SK-N-SH treated with all-trans-retinoic acid at 6 μM for 48 hours (cell line): Measurements from ENCODE around the gene TBX1.

Source experiments
- ARNTL ChIP-seq: fragments of 450-650 bp; formaldehyde crosslinking; IDR thresholded peaks from 2 replicates; pipeline ENCODE4 v1.5.0; 2020; ENCODE audit warnings: low read depth, mild to moderate bottlenecking, moderate library complexity, borderline replicate concordance
- BACH2 ChIP-seq: fragments of 250-450 bp; sonication (Bioruptor Pico); IDR thresholded peaks from 2 replicates; pipeline ENCODE4 v1.9.0; 2021; ENCODE audit warnings: mild to moderate bottlenecking, borderline replicate concordance
- ESRRG ChIP-seq: fragments of 250-450 bp; sonication (Bioruptor Pico); IDR thresholded peaks from 2 replicates; pipeline ENCODE4 v1.6.1; 2021; ENCODE audit warnings: mild to moderate bottlenecking
- GLIS3 ChIP-seq: fragments of 250-450 bp; sonication (Bioruptor Pico); IDR thresholded peaks from 2 replicates; pipeline ENCODE4 v1.5.0; 2020; ENCODE audit warnings: mild to moderate bottlenecking, moderate library complexity
- ISL1 ChIP-seq: fragments of 250-450 bp; sonication (Bioruptor Pico); IDR thresholded peaks from 2 replicates; pipeline ENCODE4 v2.1.2; 2022; ENCODE audit warnings: mild to moderate bottlenecking, moderate library complexity
- OSR1 ChIP-seq: fragments of 250-450 bp; sonication (Bioruptor Pico); IDR thresholded peaks from 2 replicates; pipeline ENCODE4 v1.8.0; 2022; ENCODE audit warnings: moderate library complexity, mild to moderate bottlenecking, inconsistent platforms
- RARB ChIP-seq: fragments of 250-450 bp; sonication (Bioruptor Pico); IDR thresholded peaks from 2 replicates; pipeline ENCODE4 v1.8.0; 2021; ENCODE audit warnings: mild to moderate bottlenecking, moderate library complexity
- ZFP3 ChIP-seq: fragments of 250-450 bp; sonication (Bioruptor Pico); IDR thresholded peaks from 2 replicates; pipeline ENCODE4 v1.5.0; 2020; ENCODE audit warnings: mild to moderate bottlenecking, moderate library complexity
- ZFP30 ChIP-seq: fragments of 450-650 bp; formaldehyde crosslinking; IDR thresholded peaks from 2 replicates; pipeline ENCODE4 v1.5.0; 2022; ENCODE audit warnings: mild to moderate bottlenecking, moderate library complexity
- ZNF70 ChIP-seq: fragments of 450-650 bp; formaldehyde crosslinking; IDR thresholded peaks from 2 replicates; pipeline ENCODE4 v1.5.0; 2020; ENCODE audit warnings: mild to moderate bottlenecking, moderate library complexity
- TF ChIP-seq, protein P1 (sequence below): fragments of 250-450 bp; sonication (Bioruptor Pico); IDR thresholded peaks from 2 replicates; pipeline ENCODE4 v1.8.0; 2020; ENCODE audit warnings: mild to moderate bottlenecking, moderate library complexity, borderline replicate concordance
- TF ChIP-seq, protein P2 (sequence below): fragments of 250-450 bp; sonication (Bioruptor Pico); IDR thresholded peaks from 2 replicates; pipeline ENCODE4 v1.5.1; 2020; ENCODE audit warnings: low read depth, mild to moderate bottlenecking, moderate library complexity
- TF ChIP-seq, protein P3 (sequence below): fragments of 250-450 bp; sonication (Bioruptor Pico); IDR thresholded peaks from 2 replicates; pipeline ENCODE4 v1.5.1; 2021; ENCODE audit warnings: mild to moderate bottlenecking, moderate library complexity
- TF ChIP-seq, protein P4 (sequence below): fragments of 250-450 bp; sonication (Bioruptor Pico); IDR thresholded peaks from 2 replicates; pipeline ENCODE4 v1.8.0; 2021; ENCODE audit warnings: low read depth, mild to moderate bottlenecking, moderate library complexity, borderline replicate concordance

DNA sequence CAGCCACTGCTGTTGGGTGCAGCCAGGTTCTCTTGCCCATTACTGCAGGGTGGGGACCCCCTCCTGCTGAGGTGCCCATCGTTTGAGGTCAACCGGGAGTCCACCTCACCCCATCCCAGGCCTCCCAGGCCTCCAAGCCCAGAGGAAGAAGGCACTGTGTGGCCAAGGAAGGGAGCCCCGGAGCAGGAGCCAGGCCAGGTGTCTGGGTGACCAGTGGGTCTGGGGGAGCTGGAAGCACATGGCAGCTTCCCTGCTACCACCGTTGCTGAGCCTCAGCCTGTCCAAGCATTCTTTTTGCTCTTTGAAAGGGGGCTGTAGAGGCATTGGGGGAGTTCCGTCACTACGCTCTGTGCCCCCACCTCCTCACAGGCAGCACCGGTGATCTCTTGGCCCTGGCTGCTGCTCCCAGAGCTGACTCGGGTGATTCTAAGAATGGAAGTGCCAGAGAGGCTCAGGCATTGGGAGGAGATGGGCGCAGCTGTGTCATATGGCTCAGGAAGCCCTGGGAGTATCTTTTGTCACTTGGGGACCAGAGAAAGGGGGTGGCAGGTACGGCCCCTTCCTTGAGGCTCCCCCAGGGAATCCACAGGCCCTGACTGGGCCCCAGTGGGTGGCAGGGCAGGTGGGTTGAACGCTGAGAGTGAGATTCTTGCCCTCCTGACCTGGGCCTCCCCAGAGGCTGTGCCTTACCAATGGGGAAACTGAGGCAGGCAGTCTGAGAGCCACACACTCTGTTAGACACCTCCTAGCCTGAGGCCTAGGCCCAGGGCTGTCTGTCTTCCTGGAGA, 44.3 kb upstream of the TBX1 start:
- TF ChIP-seq BACH2 (CRISPR knock-in tag) = no peak
- TF ChIP-seq ARNTL (CRISPR knock-in tag) = no peak
- TF ChIP-seq ZFP30 = no peak
- no peak for TF ChIP-seq RARB
- no peak for TF ChIP-seq GLIS3 (CRISPR knock-in tag)
- TF ChIP-seq, protein P1, sequence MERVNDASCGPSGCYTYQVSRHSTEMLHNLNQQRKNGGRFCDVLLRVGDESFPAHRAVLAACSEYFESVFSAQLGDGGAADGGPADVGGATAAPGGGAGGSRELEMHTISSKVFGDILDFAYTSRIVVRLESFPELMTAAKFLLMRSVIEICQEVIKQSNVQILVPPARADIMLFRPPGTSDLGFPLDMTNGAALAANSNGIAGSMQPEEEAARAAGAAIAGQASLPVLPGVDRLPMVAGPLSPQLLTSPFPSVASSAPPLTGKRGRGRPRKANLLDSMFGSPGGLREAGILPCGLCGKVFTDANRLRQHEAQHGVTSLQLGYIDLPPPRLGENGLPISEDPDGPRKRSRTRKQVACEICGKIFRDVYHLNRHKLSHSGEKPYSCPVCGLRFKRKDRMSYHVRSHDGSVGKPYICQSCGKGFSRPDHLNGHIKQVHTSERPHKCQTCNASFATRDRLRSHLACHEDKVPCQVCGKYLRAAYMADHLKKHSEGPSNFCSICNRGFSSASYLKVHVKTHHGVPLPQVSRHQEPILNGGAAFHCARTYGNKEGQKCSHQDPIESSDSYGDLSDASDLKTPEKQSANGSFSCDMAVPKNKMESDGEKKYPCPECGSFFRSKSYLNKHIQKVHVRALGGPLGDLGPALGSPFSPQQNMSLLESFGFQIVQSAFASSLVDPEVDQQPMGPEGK (CRISPR knock-in tag) = no peak
- TF ChIP-seq OSR1 (CRISPR knock-in tag) = no peak
- TF ChIP-seq, protein P2, sequence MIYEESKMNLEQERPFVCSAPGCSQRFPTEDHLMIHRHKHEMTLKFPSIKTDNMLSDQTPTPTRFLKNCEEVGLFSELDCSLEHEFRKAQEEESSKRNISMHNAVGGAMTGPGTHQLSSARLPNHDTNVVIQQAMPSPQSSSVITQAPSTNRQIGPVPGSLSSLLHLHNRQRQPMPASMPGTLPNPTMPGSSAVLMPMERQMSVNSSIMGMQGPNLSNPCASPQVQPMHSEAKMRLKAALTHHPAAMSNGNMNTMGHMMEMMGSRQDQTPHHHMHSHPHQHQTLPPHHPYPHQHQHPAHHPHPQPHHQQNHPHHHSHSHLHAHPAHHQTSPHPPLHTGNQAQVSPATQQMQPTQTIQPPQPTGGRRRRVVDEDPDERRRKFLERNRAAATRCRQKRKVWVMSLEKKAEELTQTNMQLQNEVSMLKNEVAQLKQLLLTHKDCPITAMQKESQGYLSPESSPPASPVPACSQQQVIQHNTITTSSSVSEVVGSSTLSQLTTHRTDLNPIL = no peak
- no peak for TF ChIP-seq ZFP3 (CRISPR knock-in tag)
- no peak for TF ChIP-seq ESRRG (CRISPR knock-in tag)
- TF ChIP-seq, protein P3, sequence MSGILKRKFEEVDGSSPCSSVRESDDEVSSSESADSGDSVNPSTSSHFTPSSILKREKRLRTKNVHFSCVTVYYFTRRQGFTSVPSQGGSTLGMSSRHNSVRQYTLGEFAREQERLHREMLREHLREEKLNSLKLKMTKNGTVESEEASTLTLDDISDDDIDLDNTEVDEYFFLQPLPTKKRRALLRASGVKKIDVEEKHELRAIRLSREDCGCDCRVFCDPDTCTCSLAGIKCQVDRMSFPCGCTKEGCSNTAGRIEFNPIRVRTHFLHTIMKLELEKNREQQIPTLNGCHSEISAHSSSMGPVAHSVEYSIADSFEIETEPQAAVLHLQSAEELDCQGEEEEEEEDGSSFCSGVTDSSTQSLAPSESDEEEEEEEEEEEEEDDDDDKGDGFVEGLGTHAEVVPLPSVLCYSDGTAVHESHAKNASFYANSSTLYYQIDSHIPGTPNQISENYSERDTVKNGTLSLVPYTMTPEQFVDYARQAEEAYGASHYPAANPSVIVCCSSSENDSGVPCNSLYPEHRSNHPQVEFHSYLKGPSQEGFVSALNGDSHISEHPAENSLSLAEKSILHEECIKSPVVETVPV = no peak
- TF ChIP-seq ZNF70 (CRISPR knock-in tag) = no peak
- TF ChIP-seq ISL1 (CRISPR knock-in tag) = no peak
- TF ChIP-seq, protein P4, sequence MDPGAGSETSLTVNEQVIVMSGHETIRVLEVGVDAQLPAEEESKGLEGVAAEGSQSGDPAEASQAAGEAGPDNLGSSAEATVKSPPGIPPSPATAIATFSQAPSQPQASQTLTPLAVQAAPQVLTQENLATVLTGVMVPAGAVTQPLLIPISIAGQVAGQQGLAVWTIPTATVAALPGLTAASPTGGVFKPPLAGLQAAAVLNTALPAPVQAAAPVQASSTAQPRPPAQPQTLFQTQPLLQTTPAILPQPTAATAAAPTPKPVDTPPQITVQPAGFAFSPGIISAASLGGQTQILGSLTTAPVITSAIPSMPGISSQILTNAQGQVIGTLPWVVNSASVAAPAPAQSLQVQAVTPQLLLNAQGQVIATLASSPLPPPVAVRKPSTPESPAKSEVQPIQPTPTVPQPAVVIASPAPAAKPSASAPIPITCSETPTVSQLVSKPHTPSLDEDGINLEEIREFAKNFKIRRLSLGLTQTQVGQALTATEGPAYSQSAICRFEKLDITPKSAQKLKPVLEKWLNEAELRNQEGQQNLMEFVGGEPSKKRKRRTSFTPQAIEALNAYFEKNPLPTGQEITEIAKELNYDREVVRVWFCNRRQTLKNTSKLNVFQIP (CRISPR knock-in tag) = no peak
